GM19324 (cell line): ENCODE measurements around the gene ABCC8.
"Not testable (repeated sequence)": the region's sequence is repeated elsewhere in the genome, so short reads cannot be mapped to it uniquely, and the experiment has no call there.

Source experiments
- ATAC-seq: cut with Tn5 transposase; IDR thresholded peaks from one replicate; pipeline ENCODE4 v1.9.1; 2021; ENCODE audit warnings: mild to moderate bottlenecking, moderate library complexity; ENCODE audit not compliant: unreplicated experiment, low FRiP score

Gene ABCC8

GRCh38 chr11:17434108-17434507 lies 42.5 kb downstream of the ABCC8 start:
- ATAC-seq: no peak

- ATAC-seq: no peak
These were observed 44.6 kb downstream of the ABCC8 start for GRCh38 chr11:17432002-17432401.

- ATAC-seq: no peak
These were observed 45.5 kb downstream of the ABCC8 start for GRCh38 chr11:17431139-17431538.

- no peak for ATAC-seq
These were observed 46.0 kb downstream of the ABCC8 start for GRCh38 chr11:17430616-17431015.

GRCh38 chr11:17428925-17429324 lies 47.7 kb downstream of the ABCC8 start:
- no peak for ATAC-seq

- no peak for ATAC-seq
These were observed 48.4 kb downstream of the ABCC8 start for GRCh38 chr11:17428261-17428660.

- not testable (repeated sequence) for ATAC-seq
These were observed 50.4 kb downstream of the ABCC8 start for GRCh38 chr11:17426233-17426632.

GRCh38 chr11:17423533-17424310 lies 52.9 kb downstream of the ABCC8 start:
- ATAC-seq: no peak

- ATAC-seq: no peak
These were observed 54.9 kb downstream of the ABCC8 start for GRCh38 chr11:17421781-17422180.

- no peak for ATAC-seq
These were observed 58.1 kb downstream of the ABCC8 start for GRCh38 chr11:17418444-17419081.

- ATAC-seq: no peak
These were observed 60.2 kb downstream of the ABCC8 start for GRCh38 chr11:17416492-17416891.

GRCh38 chr11:17415523-17416104 lies 61.0 kb downstream of the ABCC8 start:
- ATAC-seq: no peak

- no peak for ATAC-seq
These were observed 61.7 kb downstream of the ABCC8 start for GRCh38 chr11:17414992-17415391.

- no peak for ATAC-seq
These were observed 62.3 kb downstream of the ABCC8 start for GRCh38 chr11:17414317-17414737.

- no peak for ATAC-seq
These were observed 63.0 kb downstream of the ABCC8 start for GRCh38 chr11:17413414-17414316.

- no peak for ATAC-seq
These were observed 64.0 kb downstream of the ABCC8 start for GRCh38 chr11:17412488-17413180.

- no peak for ATAC-seq
These were observed 65.2 kb downstream of the ABCC8 start for GRCh38 chr11:17411418-17411817.

GRCh38 chr11:17410606-17411379 lies 65.9 kb downstream of the ABCC8 start:
- ATAC-seq: no peak

GRCh38 chr11:17408641-17409040 lies 68.0 kb downstream of the ABCC8 start:
- no peak for ATAC-seq
